Measurements from ENCODE around the gene SYN1.
A peak's percentile ranks its signal among the peaks of the same experiment; 100 is the strongest.

The SYN1 gene

DNA sequence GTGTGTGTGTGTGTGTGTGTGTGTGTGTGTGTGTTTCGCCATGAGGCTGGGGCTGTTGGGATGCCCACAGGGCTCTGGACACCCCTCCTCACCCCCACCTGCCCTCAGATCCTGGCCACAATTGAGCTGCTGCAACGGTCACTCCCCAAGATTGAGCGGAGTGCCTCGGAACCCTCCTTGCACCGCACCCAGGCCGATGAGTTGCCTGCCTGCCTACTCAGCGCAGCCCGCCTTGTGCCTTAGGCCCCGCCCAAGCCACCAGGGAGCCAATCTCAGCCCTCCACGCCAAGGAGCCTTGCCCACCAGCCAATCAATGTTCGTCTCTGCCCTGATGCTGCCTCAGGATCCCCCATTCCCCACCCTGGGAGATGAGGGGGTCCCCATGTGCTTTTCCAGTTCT lies 48.4 kb downstream of the SYN1 start:
- DNase-seq, result no peak

DNA sequence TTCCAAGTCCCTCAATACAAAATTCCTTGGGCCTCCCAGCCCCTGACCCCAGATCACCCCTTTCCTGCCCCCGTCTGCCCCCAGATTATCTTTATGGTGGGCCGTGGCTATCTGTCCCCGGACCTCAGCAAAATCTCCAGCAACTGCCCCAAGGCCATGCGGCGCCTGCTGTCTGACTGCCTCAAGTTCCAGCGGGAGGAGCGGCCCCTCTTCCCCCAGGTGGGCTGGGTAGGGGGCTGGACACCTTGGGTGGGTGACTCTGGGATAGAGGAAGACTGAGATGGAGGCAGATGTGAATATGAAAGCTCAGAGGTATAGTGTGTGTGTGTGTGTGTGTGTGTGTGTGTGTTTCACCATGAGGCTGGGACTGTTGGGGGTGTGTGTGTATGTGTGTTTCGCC lies 48.9 kb downstream of the SYN1 start:
- DNase-seq, result no peak

DNA sequence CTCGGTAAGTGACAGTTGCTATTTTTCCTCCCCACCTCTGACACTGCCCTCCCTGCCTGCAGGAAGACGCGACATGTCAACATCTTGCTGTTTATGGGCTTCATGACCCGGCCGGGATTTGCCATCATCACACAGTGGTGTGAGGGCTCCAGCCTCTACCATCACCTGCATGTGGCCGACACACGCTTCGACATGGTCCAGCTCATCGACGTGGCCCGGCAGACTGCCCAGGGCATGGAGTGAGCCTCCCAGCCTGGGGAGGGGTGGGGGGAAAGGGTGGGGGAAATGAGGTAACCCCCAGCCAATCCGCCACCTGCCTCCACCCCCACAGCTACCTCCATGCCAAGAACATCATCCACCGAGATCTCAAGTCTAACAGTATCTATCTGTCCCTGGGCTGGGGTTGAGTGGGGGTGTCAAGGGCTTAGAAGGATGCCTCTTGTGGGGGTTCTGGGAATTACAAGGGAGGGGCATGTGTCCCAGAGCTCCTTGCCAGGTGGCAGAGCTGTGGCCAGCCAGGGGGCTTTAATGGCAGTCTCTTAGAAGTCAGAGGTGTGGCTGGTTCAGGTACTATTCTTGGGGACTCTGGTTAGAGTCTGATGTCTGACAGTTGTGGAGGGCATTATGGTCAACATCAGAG lies 50.9 kb downstream of the SYN1 start:
- DNase-seq, result no peak

DNA sequence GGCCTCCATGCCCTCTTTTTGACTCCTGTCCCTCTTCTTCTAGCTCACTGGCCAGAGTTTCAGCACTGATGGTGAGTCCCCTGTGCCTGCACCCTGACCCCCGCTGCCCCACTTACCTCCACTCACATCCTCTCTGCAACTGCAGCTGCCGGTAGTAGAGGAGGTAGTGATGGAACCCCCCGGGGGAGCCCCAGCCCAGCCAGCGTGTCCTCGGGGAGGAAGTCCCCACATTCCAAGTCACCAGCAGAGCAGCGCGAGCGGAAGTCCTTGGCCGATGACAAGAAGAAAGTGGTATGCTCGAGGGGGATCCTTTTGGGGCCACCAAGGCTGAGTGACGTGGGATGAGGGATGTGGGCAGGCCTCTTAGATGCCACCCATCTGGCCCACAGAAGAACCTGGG lies 52.8 kb downstream of the SYN1 start:
- DNase-seq, result no peak

DNA sequence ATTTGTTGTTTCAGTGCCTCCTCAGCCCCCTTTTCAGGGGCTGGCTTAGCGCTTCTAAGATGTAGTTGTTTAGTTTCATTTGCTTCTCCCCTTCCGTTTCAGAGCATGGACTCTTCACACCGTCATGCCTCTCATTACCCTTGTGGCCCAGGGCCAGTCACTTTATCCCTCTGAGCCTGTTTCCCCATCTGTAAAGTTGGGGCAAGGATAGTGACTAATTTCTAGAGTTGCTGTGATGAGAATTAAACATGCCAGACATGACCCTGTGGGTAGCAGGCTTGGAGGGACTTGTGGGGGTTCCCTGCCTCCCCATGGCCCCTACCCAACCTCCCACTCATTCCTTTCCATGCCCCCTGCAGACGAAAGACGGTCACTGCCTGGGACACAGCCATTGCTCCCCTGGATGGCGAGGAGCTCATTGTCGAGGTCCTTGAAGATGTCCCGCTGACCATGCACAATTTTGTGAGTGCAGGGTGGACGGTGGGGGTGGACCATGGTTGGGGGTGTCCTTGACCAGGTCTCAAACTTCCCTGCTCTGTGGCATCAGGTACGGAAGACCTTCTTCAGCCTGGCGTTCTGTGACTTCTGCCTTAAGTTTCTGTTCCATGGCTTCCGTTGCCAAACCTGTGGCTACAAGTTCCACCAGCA lies 55.1 kb downstream of the SYN1 start:
- no peak for DNase-seq

DNA sequence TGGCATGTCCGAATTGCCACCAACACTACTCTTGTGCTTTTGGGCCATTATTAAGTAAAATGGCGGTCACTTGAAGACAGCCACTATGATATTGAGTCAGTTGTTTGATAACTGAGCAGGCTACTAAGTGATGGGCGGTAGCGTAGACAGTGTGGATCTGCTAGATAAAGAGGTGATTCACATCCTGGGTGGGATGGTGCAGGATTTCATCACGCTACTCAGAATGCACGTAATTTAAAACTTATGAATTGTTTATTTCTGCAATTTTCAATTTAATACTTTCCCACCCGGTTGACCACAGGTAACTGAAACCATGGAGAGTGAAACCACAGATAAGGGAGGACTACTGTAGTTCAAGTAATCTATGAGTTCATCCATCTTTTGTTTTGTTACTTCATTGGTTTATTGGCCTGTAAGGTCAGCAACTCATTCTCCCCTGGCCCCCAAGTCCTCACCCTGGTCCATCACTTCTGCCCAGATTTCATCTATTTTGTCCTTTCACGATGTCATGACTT lies 55.8 kb downstream of the SYN1 start:
- no peak for DNase-seq

DNA sequence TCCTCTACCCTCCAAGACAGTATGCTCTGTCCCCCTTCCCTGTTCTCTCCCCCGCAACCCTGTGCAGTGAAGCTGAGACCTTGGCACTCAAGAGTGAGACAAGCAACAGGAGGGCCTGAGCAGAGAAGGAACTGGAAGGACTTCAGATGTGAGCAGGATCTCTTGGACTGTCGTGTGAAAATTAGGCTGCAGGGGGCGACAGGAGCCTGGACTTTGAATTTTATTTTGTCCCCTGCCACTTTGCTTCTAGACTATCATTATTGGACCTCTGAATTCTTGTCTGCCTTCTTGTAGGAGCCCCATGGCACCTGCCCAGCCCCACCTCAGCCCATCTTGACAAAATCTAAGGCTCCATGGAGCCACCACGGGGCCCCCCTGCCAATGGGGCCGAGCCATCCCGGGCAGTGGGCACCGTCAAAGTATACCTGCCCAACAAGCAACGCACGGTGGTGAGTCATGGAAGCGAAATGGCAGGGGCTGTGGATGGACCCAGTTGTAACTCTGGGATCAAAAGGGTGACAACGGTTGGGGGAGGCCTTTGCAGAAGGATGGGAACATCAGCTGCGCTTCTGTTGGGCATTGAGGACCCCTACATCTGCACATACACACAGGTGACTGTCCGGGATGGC lies 56.9 kb downstream of the SYN1 start:
- DNase-seq, result no peak

DNA sequence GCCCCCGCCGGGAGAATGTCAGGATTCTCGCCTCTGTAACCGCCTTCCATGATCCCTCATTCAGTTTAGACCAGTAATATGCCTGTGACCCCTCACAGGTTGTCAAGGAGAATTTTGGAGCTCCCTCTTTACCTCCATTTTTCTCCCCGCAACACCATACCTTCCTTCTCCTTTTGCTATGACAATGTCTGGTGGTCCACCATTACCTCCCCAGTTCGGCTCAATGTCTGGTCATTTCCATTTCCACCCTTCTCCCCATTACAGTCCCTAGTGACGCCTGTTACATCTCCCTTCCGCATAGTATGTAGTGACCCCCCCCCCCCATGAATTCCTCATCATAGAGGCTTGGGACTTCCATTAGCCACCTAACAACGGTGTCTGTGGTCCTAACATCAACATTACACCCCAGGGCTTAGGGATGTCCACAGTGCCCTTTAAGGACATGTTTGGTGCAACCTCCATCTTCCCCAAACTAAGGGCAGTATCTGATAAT lies 58.0 kb downstream of the SYN1 start:
- no peak for DNase-seq

DNA sequence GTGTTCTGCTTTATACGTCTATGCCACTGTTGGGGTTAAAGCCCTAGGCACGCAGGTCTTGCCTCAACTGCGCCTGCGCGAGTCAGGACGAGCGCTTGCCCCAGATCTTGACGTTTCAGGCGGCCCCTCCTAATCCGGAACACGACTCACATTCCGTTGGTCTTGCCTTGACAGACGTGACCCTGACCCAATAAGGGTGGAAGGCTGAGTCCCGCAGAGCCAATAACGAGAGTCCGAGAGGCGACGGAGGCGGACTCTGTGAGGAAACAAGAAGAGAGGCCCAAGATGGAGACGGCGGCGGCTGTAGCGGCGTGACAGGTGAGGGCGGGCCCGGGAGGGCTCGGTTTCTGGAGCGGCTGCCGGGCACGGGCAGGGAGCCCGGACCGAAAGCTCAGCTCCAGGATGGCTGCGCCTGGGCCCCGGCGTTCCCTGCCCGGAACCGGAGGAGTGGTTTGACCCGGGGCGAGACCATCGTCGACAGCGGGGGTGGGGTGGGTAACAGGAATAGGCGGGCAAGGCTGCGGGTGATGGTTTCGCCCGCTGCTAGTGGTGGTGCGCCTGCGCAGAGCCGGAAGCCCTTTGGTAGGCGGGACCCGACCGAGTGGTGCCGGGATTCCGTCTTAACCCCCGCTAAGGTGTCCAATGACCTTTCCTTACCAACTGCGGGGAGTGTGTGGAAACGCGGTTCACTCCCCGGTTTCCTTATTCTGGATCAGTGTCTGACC lies 58.6 kb downstream of the SYN1 start, which contains the start of gene ARAF:
TSS of gene ARAF (plus strand) at position 272 of the 725 bp plus-strand sequence. CDS start 1,763 bp downstream, outside the sequence.
- peak; percentile 95 for DNase-seq

DNA sequence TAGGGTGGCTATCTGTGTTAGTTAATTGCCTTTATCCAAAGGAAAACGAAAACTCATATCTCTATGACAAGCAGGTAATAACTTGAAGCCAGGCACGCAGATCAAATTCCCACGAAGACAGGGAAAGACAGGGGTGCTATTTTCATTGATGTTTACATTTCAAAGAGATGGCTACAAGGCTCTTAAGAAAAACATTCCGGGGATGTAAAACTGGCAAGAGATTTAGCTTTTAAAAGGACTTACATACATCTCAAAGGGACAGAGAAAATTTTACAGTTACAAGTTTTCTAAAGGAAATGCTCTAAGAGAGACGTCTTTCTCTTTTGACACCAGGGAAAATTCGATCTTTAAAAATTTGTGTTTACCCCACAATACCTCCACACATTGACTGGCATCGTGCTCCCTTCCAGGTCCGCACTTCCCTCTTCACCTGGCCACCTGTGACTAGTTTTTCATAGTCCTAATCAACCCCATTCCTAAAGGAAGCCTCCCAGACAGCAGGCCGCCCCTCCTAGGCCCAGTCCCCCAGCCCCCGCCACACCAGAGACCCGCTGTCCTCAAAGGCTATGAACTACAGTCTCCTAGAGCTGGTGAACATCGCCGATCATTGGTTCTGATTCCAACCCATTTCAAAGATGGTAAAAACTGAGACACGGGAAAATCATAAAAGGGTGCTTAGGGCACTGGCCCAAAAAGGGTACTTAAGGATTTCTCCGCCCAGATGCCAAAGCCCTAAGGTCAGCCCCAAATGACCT lies 59.3 kb downstream of the SYN1 start:
- DNase-seq, result no peak

DNA sequence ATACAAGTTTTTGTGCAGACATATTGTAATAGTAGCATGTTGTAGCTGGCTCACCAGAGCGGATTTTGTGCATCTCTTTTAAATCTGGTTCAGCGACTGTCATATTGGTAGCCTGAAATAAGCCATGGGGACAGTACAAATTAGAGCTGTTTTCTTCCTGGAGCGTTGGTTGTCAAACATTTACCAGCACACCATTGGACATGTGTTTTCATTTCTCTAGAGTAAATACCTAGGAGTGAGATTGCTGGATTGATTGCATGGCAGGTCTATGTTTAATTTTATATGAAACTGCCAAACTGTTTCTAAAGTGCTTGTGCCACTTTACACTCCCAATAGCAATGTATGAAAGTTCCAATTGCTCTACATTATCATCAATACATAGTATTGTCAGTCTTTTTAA lies 61.2 kb downstream of the SYN1 start:
- DNase-seq, result no peak

DNA sequence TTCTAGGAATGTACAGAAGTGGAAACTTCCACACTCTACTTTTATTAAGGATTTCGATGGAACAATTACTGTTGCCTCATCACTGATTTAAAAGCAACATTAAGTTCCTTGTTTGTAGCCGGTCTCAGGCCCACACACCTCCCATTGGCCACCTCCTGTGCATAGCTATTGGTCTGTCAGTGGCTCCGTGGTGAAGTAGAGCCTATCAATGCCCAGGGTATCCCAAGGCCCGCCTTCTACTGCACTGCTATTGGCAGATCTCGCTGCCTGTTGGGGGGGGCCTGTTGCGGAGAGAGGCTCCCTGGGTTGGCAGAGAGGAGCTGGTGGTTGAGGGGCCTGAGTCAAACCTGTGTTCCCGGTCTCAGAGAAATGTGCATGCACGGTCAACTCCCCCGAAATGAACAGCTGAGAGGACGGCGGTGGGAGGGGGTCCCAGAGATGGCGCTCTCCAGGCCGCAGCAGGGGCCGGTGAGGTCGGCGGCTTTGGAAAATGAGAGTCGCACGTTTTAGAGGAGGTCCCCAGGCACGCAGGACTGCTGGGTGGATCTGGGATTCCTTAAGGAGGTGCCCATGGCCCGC lies 63.5 kb downstream of the SYN1 start:
- DNase-seq, result peak; percentile 77

DNA sequence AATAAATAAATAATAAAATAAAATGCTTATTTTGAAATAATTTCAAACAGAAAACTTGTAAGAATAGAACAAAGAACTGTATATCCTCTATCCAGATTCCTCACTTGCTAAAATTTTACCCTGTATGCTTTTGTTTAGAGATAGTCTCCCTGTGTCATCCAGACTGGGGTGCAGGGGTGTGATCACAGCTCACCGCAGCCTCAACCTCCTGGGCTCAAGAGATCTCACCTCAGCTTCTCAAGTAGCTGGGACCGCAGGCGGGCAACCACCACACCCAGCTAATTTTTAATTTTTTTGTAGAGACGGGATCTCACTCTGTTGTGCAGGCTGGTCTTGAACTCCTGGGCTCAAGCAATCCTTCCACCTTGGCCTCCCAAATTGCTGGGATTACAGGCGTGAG lies 76.2 kb downstream of the SYN1 start:
- DNase-seq, result no peak

DNA sequence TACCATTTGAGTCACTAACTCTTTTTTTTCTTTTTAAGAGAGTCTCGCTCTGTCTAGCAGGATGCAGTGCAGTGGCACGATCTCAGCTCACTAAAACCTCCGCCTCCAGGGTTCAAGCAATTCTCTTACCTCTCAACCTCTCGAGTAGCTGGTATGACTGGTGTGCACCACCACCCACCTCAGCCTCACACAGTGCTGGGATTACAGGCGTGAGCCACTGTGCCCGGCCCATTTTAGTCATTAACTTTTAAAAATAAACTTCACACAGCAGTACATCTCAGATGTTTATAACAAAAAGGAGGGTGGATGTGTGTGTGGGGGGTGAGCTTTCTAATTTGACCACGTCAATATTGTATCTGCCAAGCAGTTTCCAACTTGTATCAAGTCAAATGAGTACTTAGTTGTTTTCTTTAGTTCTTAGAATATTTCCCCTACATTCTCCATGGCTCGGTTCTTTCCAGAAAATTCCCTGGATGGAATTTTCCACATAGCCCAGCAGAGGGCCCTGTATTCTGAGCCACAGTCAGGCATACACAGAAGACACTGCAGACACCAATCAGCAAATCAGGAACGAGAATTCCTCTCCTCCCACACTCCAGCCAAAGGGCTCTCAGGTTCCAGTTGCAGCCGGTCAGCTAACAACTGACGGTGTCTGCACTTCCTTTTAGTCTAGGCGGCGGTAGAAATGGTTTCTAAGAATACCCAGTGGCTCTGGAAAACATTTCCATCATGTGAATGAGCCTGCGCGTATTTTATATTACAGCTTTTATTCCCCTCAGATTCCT lies 78.7 kb downstream of the SYN1 start:
- peak; percentile 41 for DNase-seq

DNA sequence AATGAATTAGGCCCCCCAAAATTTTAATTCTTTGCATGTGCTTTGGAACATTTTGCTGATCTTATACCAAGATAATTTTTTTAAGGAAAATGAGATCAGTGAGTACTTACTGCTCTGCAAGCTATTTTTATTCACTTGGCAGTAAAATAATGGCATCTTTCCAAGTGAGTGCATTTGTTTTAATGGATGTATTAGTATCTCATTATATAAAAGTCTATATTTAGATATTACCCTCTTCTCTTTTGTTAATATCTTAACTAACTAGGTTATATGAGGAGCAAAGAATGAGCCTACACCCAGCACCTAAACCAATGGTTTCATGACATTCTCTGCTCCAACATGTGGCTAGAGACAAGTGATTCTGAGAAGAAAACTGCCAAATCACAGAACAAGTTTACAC lies 79.8 kb downstream of the SYN1 start:
- DNase-seq, result no peak

DNA sequence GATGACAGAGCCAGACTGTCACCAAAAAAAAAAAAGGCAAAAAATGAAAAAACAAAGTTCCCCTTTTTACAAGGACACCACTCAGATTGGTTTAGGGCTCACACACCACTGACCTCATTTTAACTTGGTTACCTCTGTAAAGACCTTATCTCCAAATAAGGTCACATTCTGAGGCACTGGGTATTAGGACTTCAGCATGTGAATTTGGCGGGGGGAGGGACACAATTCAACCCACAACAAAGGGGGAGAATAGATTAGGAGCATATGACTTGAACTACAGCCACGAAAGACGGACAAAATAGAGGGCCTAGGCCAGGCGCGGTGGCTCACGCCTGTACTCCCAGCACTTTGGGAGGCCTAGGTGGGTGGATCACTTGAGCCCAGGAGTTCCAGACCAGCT lies 89.6 kb downstream of the SYN1 start:
- DNase-seq, result no peak

DNA sequence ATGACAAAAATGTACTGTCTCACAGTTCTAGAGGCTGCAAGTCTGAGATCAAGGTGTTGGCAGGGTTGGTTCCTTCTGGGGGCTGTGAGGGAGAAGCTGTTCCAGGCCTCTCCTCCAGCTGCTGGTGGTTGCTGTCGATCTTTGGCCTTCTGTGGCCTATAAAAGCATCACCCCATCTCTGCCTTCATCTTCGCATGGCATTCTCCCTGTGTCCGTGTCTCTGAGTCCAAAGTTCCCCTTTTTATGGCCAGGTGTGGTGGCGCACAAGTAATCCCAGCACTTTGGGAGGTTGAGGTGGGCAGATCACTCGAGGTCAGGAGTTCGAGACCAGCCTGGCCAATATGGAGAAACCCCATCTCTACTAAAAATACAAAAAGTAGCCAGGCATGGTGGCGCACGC lies 90.1 kb downstream of the SYN1 start:
- no peak for DNase-seq

DNA sequence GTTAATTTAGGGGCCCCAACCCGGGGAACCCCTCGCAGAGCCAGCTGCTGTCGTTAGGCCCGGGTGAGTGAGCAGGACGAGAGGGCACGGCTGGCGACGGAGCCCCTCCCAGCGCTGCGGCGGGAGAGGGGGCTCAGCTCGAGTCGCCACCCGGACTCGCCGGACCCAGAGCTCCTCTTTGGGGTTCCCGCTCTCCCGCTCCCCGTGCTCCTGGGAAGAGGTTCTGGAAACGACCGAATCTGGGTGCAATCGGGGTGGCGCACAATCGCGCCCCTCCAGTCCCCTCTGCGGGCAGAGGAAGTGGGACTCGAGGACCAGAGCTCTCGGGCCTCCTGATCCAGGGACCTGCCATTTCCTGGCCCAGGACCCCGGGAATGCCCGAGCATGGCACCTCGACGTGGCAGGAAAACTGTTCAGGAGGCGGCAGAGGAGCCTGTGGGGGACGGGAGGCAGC lies 95.9 kb downstream of the SYN1 start:
- DNase-seq, result no peak

DNA sequence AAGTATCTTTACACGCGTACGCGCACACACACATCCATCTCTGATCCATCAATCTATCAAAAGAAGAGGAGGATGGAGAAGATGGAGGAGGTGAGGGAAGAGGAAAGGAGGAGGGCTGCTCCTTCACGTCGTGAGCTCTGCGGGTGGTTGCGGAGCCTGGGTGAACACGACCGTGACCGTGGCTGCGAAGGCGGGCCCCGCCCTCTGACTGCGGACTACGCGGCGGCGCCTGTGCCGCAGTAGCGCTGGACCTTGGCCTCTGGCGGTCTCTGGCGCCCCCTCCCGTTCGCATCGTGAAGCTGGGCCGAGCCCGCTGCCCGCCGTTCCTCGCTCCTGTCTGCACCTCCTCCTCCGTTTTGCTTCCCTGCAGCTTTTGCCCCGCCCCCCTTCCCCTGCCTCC lies 96.4 kb downstream of the SYN1 start:
- DNase-seq, result peak; percentile 57
